Endothelial cell of umbilical vein (primary cell): ENCODE data around the gene TBX20.

Experiments used
- CTCF ChIP-seq, 2 donors: IDR thresholded peaks; 1 replicate in 1 of 2; 2 replicates in 1 of 2; pipeline ENCODE4 v1.5.1; 2011; ENCODE audit warnings: low read length in 2 of 2, mild to moderate bottlenecking in 2 of 2, moderate library complexity in 2 of 2, control low read depth in 1 of 2, inconsistent platforms in 1 of 2, low read depth in 1 of 2; ENCODE audit not compliant: insufficient read depth in 1 of 2; ENCODE audit errors: extremely low read depth in 1 of 2
- EZH2 ChIP-seq: IDR thresholded peaks from 2 replicates; pipeline ENCODE4 v1.6.1; 2012; ENCODE audit warnings: borderline replicate concordance, low read depth, mild to moderate bottlenecking, moderate library complexity, low read length, inconsistent platforms; ENCODE audit not compliant: severe bottlenecking
- FOS ChIP-seq: IDR thresholded peaks from 2 replicates; pipeline ENCODE4 v1.6.1; 2011; ENCODE audit warnings: mild to moderate bottlenecking, low read length, moderate library complexity, borderline replicate concordance; ENCODE audit not compliant: insufficient read depth
- GATA2 ChIP-seq: IDR thresholded peaks from 2 replicates; pipeline ENCODE4 v1.7.0; 2011; ENCODE audit warnings: low read depth, mild to moderate bottlenecking, moderate library complexity, mixed read lengths, low read length; ENCODE audit not compliant: insufficient read length, insufficient read depth
- JUN ChIP-seq: IDR thresholded peaks from 2 replicates; pipeline ENCODE4 v1.6.1; 2011; ENCODE audit warnings: borderline replicate concordance, low read depth; ENCODE audit not compliant: insufficient read length, insufficient read depth
- MYC ChIP-seq: IDR thresholded peaks from one replicate; pipeline ENCODE4 v1.6.1; 2011; ENCODE audit warnings: mild to moderate bottlenecking, low read depth, low read length
- POLR2AphosphoS5 ChIP-seq: IDR thresholded peaks from 2 replicates; pipeline ENCODE4 v1.6.1; 2012; ENCODE audit warnings: low read depth, mild to moderate bottlenecking, control low read depth, low read length, moderate library complexity; ENCODE audit not compliant: insufficient read depth

- TF ChIP-seq CTCF (IDR thresholded peaks at IDR 0.05; ENCODE audit: extremely low read depth in 1 of 2, insufficient read depth in 1 of 2, low read depth in 1 of 2, low read length in 2 of 2) = no peak
- TF ChIP-seq EZH2 = peak; percentile 30
- no peak for TF ChIP-seq GATA2
- TF ChIP-seq POLR2AphosphoS5 = no peak
- no peak for TF ChIP-seq MYC
- TF ChIP-seq JUN = no peak
- TF ChIP-seq FOS = no peak
Observed at GRCh38 chr7:35254496-35255442, 869 bp upstream of the TBX20 start.
